ENCODE measurements around the gene PSME4.

PSME4 gene, protein sequence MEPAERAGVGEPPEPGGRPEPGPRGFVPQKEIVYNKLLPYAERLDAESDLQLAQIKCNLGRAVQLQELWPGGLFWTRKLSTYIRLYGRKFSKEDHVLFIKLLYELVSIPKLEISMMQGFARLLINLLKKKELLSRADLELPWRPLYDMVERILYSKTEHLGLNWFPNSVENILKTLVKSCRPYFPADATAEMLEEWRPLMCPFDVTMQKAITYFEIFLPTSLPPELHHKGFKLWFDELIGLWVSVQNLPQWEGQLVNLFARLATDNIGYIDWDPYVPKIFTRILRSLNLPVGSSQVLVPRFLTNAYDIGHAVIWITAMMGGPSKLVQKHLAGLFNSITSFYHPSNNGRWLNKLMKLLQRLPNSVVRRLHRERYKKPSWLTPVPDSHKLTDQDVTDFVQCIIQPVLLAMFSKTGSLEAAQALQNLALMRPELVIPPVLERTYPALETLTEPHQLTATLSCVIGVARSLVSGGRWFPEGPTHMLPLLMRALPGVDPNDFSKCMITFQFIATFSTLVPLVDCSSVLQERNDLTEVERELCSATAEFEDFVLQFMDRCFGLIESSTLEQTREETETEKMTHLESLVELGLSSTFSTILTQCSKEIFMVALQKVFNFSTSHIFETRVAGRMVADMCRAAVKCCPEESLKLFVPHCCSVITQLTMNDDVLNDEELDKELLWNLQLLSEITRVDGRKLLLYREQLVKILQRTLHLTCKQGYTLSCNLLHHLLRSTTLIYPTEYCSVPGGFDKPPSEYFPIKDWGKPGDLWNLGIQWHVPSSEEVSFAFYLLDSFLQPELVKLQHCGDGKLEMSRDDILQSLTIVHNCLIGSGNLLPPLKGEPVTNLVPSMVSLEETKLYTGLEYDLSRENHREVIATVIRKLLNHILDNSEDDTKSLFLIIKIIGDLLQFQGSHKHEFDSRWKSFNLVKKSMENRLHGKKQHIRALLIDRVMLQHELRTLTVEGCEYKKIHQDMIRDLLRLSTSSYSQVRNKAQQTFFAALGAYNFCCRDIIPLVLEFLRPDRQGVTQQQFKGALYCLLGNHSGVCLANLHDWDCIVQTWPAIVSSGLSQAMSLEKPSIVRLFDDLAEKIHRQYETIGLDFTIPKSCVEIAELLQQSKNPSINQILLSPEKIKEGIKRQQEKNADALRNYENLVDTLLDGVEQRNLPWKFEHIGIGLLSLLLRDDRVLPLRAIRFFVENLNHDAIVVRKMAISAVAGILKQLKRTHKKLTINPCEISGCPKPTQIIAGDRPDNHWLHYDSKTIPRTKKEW (N-terminal part only)

DNA sequence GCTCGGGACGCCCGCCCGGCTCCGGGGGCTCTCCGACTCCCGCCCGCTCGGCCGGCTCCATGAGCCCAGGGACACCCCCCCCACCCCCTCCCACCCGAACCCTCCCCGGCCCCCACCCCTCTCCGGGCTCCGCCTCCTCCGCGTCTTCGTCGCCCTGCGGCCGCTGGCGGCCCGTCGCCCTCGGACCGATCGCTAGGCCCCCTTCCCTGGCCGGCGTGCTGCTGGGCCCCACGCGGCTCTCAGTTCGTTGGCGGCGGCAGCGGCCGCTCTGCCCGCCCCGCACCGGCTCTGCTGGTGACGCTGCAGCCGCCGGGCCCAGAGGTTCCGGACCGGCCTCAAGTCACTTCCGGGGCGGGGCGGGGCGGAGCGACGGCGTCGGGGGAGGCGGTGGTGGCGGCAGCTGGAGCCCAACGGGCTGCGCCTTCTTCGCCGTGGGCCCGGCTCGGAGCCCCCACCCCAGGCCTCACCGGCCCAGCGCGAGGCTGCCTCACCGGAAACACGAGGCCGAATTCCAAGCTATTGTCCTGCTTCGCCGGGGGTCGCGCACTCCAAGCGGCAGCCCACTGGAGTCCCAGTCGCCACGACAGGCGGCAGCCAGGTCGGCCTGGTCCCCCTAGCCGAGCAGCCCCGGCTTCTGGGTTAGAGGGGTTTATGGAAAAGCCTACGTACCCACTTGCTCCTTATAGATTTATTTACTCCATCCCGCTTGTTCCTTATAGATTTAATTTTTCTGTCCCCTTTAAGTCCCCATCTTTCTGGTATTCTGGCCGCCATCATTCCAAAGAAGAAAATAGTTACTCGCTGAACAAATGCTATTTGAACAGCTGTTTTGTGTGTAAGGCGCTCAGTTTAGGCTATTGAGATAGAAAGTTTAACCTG, at the start of gene PSME4:
Gene PSME4 (minus strand): TSS at position 270 of the 879 bp plus-strand sequence. CDS start 209 bp downstream, at position 61.
- DNase-seq (ENCODE audit: low read depth) = peak; percentile 94

DNA sequence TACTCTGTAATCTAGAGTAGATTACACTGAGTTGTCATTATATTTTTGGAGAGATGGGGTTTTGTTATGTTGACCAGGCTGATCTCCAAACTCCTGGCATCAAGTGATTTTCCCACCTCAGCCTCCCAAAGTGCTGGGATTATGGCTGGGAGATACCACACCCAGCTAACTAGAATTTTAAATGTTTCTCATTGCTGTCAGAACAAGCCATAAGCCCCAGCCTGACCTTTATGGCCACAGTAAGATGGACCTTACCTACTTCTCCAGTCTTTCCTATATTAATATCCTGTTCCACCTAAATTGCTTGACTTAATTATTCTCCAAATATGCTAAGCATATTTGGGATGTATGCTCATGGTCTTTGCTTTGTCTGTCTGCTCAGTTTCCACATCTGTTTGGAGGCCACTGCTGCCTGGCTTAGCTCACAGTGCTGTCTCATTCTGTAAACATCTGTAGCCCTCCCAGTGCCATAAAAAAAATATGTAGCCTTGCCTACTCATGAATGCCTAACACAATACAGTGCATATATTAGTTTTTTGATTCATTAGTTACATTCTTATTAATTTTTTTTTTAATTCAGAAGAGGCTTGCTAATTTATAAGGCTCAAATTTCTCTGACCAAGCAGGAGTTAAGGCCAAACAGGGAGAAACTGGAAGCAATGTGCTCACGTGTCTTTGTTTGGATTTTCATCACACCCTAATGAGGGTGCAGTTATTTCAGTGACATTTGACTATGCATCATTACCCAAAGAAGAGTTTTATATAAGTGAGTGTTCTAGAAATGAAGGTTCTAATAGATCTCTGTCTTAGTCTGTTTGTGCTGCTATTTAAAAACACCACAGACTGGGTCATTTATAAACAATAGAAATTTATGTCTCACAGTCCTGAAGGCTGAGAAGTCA, 45.3 kb upstream of the PSME4 start:
- no peak for DNase-seq (ENCODE audit: low read depth)

DNA sequence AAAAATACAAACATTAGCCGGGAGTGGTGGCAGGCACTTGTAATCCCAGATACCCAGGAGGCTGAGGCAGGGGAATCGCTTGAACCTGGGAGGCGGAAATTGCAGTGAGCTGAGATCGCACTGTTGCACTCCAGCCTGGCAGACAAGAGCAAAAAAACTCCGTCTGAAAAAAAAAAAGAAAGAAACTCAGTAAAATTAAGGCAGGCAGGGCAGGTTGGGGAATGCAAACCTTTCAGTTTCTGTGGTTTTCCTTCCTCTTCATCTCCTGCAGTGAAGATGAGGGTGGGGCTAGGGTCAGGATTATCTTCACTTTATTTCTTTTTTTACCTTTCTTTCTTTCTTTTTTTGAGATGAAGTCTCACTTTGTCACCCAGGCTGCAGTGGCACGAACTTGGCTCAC, 43.2 kb upstream of the PSME4 start:
- DNase-seq (ENCODE audit: low read depth) = no peak

DNA sequence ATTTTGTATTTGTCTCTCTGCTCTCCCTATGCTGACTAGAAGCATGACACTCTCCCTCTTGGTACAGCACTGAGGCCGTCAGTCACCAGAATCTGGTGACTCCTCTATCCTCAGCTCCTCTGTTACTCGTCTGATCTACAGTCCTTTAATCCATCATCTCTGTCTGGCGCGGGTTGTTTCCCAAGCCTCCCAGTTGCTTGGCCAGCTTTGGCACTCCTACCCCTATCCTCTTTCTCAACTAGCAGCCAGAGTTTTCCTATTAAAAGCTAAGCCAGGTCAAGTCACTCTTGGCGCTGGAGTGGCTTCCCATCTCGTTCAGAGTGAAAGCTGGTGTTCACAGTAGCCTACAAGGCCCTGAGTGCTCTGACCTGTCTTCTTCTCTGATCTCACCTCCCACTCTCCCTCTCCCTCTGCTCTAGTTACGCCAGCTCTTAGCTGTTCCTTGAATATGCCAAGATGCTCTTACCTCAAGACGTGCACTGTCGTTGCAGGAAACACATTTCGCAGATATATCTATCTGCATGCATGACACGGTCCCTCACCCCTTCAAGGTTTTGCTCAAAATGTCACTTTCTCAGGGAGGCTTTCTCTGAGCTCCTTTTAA, 41.8 kb upstream of the PSME4 start:
- no peak for DNase-seq (ENCODE audit: low read depth)

DNA sequence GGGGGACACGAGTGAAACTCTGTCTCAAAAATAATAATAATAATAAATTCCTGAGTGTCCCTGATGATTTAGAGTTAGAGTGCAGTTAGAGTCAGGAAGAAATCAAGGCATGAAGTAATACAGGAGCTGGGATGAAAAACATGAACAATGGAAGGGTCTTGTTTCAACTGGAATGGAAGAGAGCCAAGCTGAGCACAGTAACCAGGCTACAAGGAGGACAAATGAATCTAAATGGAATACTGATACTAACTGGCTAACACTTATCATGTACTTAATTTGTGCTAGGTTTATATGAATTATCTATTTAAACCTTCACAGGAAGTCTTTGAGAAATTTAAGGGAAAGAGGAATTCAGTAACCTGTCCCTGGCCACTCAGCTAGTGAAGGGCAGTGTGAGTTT, 38.8 kb upstream of the PSME4 start:
- DNase-seq (ENCODE audit: low read depth) = no peak

DNA sequence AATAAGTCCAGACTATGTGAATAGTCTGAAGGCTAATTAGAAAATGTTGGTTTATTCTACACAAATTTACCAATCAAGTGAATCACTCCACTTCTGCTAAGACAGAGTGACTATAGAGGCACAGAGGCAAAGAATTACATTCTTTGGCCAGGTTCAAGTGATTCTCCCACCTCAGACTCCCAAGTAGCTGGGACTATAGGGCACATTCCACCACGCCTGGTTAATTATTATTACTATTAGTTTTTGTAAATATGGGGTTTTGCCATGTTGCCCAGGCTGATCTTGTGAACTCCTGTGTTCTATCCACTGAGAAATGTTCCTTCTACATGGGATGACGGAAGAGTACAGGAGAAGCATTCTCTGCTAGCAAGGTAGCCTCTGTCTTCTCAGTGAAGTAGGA, 37.6 kb upstream of the PSME4 start:
- no peak for DNase-seq (ENCODE audit: low read depth)

DNA sequence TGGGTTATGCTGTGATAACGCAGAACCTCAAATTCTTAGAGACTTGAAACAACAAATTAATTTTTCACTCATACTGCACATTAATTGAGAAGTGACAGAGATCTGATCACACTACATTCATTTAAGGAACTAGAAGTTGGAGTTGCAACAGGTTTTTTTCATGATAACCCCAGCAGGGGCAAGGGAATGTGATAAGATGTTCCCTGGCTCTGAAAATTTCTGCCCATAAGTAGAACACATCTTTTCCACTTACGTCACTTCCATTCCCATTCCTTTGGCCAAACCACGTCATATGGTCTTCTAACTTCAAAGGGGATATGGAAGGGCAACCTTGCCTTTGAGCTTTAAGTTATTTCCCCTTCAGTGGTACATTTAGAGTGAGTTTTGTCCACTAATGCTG, 29.7 kb upstream of the PSME4 start:
- DNase-seq (ENCODE audit: low read depth) = no peak

DNA sequence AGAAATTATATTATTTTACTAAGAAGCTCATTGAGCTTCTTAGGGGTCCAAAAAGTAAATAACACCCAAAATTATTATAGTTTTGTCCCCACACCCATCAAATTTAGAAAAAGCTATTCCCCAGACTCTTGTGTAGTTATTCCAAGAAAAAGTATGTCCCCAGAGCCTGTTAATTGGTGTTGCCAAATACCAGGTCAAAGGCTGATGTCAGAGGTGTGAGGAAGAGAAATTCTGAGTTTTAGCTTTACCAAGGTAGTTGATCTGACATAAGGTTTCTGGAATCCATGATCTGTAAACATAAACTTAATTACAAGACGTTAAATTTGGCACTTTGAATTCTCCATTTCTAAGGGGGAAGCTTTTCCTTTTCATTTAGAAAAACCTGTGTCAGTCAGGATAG, 29.3 kb upstream of the PSME4 start:
- DNase-seq (ENCODE audit: low read depth) = no peak

DNA sequence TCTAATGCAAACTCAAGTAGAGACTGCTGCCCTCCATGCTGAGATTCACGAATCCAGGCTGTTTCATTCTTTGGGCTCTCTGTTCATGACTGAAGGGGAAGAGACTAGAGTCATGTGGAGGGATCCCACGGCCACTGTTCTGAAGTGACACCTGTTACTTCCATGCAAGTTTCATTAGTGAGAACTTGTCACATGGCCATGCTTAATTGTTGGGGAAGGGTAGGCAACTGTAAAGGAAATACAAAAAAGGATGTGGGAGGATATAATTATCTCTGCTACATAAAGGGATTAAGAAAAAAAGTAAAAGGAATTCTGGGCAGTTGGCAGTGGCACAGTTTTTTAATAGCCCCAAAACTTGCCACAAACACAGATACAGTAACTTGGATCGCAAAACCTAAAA, 28.0 kb upstream of the PSME4 start:
- no peak for DNase-seq (ENCODE audit: low read depth)

DNA sequence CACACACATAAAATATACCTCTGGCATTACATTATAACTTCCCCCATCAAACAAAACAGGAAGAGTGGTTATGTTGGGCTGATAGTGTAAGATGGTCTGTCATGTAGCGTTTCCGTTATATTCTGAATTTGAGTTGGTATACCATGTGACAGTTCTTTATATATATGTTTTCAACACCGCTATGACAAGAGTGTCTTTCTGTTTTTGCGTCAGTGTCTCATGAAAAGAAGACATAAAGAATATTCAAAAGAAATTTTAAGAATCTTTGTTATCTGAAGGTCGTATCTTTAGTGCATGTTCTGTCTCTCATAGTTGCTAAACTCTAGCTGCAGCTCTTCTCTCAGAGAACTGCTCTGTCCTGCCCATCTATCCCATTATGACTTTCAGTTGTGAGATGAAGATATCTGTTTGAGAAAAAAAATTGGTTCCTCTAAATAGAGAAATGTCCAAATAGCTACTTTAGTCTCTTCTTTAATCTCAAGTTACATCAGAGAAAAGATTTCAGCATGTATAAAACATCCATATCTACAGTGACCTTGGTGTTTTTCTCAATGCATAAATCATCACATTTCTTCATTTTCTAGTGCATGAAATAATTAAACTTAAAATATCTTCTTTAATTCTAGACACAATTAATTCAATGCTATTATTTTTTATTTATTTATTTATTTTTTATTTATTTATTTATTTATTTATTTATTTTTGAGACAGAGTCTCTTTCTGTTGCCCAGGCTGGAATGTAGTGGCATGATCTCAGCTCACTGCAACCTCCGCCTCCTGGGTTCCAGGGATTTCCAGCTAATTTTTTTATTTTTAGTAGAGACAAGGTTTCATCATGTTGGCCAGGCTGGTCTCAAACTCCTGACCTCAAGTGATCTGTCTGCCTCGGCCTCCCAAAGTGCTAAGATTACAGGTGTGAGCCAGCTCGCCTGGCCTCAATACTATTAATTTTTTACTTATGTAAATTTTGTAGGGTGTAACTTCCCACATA, 24.3 kb upstream of the PSME4 start:
- DNase-seq (ENCODE audit: low read depth) = no peak

DNA sequence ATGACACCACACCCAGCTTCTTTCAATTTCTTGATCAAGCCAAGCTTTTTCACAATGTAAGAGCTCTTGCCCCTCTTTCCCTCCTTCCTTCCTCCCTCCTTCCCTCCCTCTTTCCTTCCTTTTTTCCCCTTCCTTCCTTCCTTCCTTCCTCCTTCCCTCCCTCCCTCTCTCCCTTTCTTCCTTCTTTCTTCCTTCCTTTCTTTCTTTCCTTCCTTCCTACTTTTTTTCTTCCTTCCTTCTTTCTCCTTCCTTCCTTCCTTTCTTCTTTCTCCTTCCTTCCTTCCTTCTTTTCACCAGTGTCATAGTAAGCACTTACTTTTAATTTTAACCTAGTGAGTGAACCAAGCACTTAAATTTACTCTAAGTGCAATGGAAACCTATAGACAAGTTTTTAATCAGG, 21.2 kb upstream of the PSME4 start:
- DNase-seq (ENCODE audit: low read depth) = no peak

DNA sequence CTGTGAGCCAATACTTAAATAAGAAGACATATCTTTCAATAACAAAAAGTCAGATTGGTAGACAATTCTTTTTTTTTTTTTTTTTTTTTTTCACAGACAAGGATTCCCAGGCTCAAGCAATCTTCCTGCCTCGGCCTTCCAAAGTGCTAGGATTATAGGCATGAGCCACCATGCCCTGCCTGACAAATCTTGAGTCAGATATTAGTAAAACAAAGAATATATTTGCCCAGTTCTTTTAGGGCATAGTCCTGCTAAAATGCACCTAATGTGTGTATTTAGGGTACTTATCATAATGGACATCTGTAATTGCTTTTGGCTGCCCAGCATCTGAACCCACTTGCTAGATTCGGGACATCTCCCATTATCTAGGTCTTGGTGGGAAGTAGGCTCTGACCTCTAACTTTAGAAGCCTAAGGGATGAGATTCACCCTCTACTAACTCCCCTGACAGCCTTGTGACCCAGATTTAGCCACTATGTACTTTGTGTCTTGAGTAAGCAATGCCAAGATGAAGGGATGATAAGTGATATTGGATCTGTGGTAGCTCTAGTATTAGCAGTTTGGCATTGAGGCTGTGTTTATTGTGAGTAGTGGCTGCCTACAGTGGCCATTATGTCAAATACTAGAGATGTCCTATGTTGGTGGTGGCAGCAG, 18.5 kb upstream of the PSME4 start:
- DNase-seq (ENCODE audit: low read depth) = no peak

DNA sequence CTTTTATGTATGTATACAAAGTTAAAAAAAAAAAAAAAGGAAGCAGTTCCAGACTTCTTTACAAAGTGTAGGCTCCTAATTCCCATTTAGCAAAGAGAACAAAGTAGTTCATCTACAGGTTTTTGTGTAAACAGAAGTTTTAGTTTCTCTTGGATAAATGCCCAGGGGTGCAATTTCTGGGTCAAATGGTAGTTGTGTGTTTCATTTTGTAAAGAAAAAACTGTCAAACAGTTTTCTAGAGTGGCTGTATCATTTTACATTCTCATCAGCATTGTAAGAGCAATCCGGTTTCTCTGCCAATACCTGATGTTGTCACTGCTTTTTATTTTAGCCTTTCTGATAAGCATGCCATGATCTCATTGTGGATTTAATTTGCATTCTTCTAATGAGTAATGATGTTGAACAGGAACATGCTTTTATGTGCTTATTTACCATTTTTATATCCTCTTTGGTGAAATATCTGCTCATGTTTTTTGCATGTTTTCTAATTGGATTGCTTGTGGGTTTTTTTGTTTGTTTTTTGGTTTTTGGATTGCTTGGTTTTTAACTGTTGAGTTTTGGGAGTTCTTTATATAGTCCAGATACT, 16.6 kb upstream of the PSME4 start:
- no peak for DNase-seq (ENCODE audit: low read depth)

DNA sequence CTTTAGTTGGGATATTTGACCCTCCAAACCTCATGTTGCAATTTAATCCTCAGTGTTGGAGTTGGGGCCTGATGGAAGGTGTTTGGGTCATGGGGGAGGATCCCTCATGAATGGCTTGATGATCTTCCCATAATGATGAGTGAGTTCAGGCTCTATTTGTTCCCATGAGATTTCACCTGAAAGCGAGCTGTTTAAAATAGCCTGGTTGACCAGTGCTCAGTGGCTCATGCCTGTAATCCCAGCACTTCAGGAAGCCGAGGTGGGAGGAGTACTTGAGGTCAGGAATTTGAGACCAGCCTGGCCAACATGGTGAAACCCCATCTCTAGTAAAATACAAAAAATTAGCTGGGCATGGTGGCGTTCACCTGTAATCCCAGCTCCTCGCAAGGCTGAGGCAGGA, 14.9 kb upstream of the PSME4 start:
- DNase-seq (ENCODE audit: low read depth) = no peak

DNA sequence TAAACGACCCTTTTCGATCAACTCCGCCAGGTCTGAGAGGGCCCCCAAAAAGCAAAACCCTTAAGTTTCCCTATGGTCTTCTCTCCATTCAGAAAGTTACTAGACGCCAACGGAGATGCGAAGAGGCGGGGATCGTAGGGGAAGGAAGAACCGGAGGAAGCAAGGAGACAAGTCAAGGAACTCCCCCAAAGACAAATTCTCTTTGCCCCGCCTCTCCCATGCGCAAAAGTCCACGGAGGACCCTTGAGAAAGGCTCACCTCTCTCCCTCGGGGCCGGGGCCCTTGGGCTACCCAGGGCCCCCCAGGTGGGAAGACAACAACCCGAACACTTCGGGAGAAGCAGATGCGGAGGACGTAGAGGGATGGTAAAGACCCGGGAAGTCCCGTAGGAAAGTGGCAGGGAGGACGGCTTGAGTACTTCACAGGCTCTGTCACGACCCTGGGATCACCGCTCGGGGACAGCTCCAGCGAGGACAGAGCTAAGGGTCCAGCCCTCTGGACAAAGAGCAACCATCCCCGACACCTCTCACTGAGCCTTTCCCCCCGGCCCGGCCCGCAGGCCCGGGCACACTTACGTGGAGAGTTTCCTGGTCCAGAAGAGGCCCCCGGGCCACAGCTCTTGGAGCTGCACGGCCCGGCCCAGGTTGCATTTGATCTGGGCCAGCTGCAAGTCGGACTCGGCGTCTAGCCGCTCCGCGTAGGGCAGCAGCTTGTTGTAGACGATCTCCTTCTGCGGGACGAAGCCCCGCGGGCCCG, 647 bp downstream of the PSME4 start:
- DNase-seq (ENCODE audit: low read depth) = no peak

DNA sequence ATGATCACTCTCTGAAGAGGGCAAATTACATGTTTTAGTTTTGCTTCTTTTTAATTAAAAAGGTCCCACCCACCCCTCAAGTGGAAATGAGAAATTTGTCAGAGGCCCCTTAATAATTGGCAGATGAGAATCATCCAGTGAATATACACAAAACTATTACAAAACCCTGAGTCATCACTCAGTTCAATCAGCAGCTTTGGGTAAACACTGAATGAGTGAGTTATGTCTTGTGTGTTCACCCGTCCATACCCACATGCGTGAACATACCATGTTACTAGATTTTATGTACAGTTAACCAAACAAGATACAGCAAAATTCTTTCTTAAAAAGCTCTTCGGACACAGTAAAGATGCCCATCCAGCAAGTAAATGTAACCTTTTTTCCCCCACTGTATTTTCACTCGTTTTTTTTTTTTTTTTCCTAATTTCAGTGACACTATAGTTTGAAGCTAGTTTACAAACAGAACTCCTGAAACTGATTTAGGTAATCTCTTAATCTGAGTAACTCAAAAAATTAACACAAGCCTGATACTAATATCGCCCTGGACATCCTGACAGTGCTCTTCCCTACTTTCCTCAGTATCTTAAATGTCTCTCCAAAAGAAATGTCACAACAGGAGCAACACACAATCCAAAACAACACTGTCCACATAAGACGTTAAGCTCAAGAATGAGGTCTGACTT, 1.4 kb downstream of the PSME4 start:
- no peak for DNase-seq (ENCODE audit: low read depth)
